Activated T-cell treated with anti-CD3 and anti-CD28 coated beads, Interleukin-2, amount 50 U/mL, for 48 hours (primary cell): ENCODE measurements around the gene ADGRA1.

ENCODE experiments used
- DNase-seq, 2 experiments: peaks; one replicate each; pipeline ENCODE4 v3.0.0-alpha.2; 2020

ADGRA1 gene

DNA sequence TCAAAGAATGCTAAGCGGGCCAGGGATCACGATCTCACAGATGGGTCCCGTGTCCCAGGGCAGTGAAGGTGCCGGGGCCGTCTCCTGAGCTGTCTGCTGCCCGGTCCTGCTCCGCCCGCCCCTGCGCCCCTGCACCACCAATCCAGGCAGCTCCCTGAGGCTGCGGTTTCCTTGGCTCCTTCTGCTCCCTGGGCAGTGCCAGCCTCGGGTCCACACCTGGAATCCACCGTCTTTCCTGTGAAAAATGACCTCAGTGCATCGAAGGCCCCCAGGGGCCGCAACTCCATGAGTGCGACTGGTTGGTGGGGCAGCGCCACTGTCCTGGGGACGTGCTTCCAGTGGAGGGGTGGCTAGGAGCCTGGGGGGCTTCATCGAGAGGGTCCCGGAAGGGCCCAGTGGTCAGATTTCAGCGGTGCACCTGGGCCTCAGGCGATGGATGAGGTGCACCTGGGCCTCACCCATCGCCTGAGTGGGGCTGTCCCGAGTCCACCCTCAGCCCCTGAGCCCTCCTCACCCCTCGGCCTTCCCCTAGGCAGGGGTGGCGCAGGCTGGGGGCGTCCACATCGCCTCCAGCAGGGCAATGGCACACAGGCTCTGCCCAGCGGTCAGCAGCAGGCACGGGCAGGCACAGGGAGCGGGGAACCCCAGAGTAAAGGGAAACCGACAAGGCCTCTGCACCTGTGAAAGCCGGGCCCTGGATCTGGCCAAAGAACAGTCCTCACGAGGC is 27.2 kb downstream of the ADGRA1 start:
- DNase-seq: no peak

DNA sequence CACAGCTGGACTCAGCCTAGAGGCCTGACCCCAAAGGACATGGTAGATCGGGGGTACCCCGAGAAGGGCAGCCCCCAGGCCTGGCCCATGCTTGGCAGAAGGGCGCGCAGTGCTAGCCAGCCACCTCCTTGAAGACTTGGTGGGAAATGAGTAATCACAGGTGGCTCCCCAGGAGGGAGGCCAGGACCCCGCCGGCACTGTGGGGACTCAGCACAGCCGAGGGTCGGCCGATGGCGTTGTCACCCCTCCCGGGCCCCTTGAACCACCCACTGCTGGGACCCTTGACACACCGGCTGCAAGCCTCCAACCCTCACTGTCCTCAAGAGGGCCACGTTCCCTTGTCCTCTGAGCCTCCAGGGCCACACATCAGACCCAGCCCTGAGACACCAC is 27.7 kb downstream of the ADGRA1 start:
- DNase-seq: no peak

- DNase-seq: no peak
These were observed 28.3 kb downstream of the ADGRA1 start for GRCh38 chr10:133115976-133116375.

DNA sequence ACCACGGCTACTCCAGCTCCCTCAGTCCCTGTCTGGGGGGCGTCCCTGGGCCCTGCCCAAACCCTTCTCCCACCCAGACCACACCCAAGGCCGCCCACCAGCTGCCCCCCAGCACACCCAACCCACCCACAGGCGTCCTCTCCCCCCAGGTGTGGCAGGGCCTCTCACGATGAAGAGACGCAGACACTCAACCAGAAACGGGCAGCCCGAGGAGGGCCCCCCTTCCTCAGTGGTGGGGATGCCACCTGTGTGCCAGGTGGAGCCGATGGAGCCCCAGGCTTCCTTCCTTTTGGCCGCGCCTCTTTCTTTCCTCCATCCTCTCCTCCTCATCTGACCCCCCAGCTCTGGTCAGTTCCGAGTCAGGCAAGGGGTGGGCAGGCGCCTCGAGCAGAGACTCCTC is 28.7 kb downstream of the ADGRA1 start:
- DNase-seq: no peak

DNA sequence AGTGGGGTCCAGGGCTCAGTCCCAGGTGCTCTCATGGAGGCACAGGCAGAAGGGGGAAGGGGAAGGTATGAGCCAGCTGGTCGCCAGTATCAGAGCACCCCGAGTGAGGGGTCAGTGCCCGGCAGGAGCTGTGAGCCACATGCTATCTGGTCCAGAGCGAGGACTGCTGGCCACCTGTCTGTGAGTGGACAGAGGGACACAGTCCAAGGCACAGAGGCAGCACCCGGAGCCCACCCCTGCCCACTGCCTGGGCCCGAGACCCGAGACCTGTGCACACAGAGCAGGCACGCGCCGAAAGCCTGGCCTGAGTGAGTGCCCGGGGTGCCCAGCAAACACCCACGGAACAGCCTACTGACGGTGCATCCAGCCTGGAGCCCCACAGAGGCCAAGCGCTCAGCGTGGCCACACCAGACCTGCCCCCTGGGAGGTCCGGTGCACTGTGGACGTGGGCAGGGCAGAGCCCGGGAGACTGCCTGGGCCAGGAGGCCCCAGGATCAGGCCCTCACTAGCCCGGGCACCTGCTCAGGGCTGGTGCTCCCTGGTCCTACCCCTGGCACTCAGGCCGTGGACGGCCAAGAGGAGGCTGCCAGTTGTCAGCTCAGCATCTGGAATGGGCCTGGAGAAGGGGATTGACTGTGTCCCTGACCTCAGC is 29.4 kb downstream of the ADGRA1 start:
- no peak for DNase-seq

- no peak for DNase-seq
These were observed 30.0 kb downstream of the ADGRA1 start for GRCh38 chr10:133117688-133118071.

- no peak for DNase-seq
These were observed 33.8 kb downstream of the ADGRA1 start for GRCh38 chr10:133121479-133121878.

- DNase-seq: no peak
These were observed 34.6 kb downstream of the ADGRA1 start for GRCh38 chr10:133122171-133122935.

- DNase-seq: no peak
These were observed 35.5 kb downstream of the ADGRA1 start for GRCh38 chr10:133123050-133123745.

DNA sequence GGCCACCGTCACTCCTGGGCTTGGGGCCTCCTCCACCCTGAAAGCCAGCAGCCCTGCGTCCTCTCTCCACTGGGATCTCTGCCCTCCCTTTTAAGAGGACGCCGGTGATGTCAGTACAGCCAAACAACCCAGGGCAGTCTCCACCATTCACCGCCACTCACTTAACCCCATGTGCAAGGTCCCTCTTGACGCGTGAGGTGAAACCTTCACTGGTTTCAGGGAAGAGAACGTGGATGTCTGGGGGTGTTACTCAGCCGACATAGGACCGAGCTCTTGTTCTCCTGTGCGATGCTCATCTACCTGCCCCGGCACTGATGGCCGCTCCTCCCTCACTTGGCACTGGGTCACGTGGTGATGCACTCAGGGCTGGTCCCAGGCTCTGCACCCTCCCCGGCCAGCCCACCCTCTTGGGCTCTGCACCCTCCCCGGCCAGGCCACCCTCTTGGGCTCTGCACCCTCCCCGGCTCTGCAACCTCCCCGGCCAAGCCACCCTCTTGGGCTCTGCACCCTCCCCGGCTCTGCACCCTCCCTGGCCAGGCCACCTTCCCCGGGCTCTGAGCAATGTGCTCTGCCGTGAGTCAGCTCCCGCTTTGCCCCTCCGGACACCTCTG is 36.1 kb downstream of the ADGRA1 start:
- no peak for DNase-seq

GRCh38 chr10:133124357-133125211 is 36.9 kb downstream of the ADGRA1 start:
- DNase-seq: peak in 1 of 2 experiments; percentile 47

DNA sequence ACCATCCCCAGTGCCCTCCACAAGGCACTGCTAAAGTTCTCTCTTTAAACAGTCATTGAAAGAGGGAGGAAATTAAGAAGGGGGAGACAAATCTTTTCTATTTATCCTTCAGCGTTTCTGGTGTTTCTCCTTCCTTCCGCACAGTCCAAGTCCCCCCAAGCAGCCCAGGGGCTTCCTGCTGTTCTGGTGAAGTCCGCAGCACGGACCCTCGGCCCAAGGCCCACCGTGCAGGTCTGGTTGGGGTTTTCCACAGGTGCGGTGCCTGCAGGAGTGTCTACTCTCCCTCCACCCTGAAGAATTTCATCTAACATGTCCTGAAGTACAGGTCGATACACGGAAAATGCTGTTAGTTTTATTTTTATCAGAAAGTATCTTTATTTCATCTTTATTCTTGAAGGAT is 38.2 kb downstream of the ADGRA1 start:
- no peak for DNase-seq

DNA sequence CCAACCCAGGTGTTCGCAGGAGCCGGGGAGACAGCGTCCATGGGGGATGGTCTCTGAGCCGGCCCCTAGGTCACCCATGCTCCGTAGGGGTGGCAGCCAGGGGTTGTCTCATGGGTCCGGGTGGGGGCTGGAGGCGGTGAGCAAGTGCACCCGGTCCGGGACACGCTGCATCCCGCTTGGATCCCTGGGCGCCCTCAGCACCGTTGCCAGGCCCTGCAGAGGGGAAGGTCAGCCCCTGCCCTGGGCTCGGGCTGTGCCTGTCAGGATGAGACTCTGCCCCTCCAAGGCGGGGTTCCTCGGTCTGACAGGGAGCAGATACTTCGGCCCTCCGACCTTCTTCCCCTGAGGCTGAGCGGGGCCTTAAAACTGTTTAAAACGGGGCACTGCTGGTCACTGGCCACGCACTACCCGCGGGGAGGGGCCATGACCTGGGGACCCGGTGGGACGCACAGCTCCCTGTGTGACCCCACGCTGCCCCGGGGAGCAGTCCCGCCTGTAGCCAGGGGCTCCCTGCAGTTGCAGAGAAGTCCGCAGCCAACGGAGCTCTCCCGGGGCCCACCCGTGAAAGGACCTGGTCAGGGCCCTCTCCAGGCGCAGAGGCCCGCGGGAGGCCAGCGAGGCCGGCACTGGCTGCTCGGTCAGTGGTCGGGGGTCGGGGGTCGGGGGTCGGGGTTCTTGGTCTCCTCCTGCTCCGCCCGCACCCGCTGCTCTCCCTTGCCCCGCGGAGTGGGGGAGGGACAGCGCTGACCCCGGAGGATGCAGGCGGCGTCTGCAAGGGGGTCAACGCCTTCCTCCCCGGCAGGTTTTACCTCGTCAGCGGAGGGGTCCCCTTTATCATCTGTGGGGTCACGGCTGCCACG is 38.9 kb downstream of the ADGRA1 start:
- DNase-seq: no peak

GRCh38 chr10:133127291-133128125 is 39.8 kb downstream of the ADGRA1 start:
- DNase-seq: peak; percentile 53 to 55

- no peak for DNase-seq
These were observed 40.7 kb downstream of the ADGRA1 start for GRCh38 chr10:133128126-133129070.

DNA sequence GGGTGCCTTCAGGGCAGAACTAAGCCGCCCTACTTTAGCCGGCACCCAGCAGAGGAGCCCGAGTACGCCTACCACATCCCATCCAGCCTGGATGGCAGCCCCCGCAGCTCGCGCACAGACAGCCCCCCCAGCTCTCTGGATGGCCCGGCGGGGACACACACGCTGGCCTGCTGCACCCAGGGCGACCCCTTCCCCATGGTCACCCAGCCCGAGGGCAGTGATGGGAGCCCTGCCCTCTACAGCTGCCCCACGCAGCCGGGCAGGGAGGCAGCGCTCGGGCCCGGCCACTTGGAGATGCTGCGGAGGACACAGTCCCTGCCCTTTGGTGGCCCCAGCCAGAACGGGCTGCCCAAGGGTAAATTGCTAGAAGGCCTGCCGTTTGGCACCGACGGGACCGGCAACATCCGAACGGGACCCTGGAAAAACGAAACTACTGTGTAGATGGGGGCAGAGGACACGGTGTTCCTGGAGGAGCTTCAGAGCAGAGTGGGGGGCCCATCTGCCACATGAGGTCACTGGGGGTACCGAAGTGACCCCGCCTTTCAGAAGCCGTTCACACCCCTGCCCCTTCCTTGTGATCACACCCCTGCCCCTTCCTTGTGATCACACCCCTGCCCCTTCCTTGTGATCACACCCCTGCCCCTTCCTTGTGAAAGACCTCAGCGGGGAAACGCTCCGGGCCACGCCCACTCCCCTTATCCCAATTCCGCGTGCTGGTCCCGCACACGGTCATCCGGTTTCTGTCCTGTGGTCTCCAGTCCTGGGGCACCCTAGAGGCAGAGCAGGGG is 41.5 kb downstream of the ADGRA1 start:
- DNase-seq: no peak

- DNase-seq: no peak
These were observed 42.3 kb downstream of the ADGRA1 start for GRCh38 chr10:133129859-133130495.
